Spleen (tissue), 7 donors: ENCODE measurements around the gene EIF4G1.

Source experiments
- POLR2A ChIP-seq, 3 donors: fragments of 450-650 bp; IDR thresholded peaks; one replicate each; pipeline ENCODE4 v1.5.1; 2017; ENCODE audit warnings: antibody characterized with exemption in 3 of 3, mild to moderate bottlenecking in 1 of 3
- POLR2AphosphoS5 ChIP-seq, 3 donors: sonication (generic); formaldehyde crosslinking; IDR thresholded peaks; one replicate each; pipeline ENCODE4 v1.5.1; 2017; ENCODE audit warnings: antibody characterized with exemption in 3 of 3
- TF ChIP-seq, protein P1 (sequence below), 11 experiments: fragments of 200-600 bp in 7 of 11; fragments of 450-650 bp in 4 of 11; sonication (generic) in 4 of 11; IDR thresholded peaks in 8 of 11; conservative IDR thresholded peaks in 3 of 11; 1 replicate in 7 of 11; 2 replicates in 4 of 11; pipeline versions ENCODE4 v1.4.0 to v1.8.0; 2016 to 2021; ENCODE audit warnings: antibody characterized with exemption in 11 of 11, inconsistent platforms in 4 of 11, mild to moderate bottlenecking in 1 of 11
- donor health status: DM: no; HTN: no; CAD: no; lungs with moderate emphysema.
- donor health status: DM: no; HTN: no; CAD: no.
- donor health status: DM: no; HTN: no; CAD: no.

GRCh38 chr3:184352897-184353545, 38.6 kb downstream of the EIF4G1 start:
- TF ChIP-seq POLR2A (IDR thresholded peaks at IDR 0.05) (no peak), POLR2AphosphoS5 (IDR thresholded peaks at IDR 0.05) (no peak)
- TF ChIP-seq, protein P1, sequence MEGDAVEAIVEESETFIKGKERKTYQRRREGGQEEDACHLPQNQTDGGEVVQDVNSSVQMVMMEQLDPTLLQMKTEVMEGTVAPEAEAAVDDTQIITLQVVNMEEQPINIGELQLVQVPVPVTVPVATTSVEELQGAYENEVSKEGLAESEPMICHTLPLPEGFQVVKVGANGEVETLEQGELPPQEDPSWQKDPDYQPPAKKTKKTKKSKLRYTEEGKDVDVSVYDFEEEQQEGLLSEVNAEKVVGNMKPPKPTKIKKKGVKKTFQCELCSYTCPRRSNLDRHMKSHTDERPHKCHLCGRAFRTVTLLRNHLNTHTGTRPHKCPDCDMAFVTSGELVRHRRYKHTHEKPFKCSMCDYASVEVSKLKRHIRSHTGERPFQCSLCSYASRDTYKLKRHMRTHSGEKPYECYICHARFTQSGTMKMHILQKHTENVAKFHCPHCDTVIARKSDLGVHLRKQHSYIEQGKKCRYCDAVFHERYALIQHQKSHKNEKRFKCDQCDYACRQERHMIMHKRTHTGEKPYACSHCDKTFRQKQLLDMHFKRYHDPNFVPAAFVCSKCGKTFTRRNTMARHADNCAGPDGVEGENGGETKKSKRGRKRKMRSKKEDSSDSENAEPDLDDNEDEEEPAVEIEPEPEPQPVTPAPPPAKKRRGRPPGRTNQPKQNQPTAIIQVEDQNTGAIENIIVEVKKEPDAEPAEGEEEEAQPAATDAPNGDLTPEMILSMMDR (IDR thresholded peaks at IDR 0.05 in 8 of 11, conservative IDR thresholded peaks at IDR 0.05 in 3 of 11), result no peak
